PFSK-1 (cell line): ENCODE results near the gene EP400.

ENCODE experiments used
- REST ChIP-seq, 2 experiments: IDR thresholded peaks; 2 replicates each; pipeline versions ENCODE4 v1.6.1 to v1.8.0; 2011 to 2012; ENCODE audit warnings: low read depth in 2 of 2, low read length in 2 of 2, control low read depth in 1 of 2, inconsistent platforms in 1 of 2, mild to moderate bottlenecking in 1 of 2, moderate library complexity in 1 of 2; ENCODE audit not compliant: insufficient read depth in 1 of 2
- TAF1 ChIP-seq: IDR thresholded peaks from 2 replicates; pipeline ENCODE4 v1.6.1; 2012; ENCODE audit warnings: low read length, control low read depth, borderline replicate concordance; ENCODE audit not compliant: insufficient read depth

GRCh38 chr12:132043770-132044467 is 94.2 kb downstream of the EP400 start:
- TF ChIP-seq REST (IDR thresholded peaks at IDR 0.05; ENCODE audit: insufficient read depth in 1 of 2, low read depth in 2 of 2, low read length in 2 of 2) (no peak), TAF1 (no peak)
